ENCODE measurements around the gene NOL12. TPM values are rescaled to one million over a fixed set of nuclear protein-coding genes. Genes with fewer than 3 reads are reported as not detected.

The NOL12 gene
- total RNA-seq, 3 donors from 2014 or later (not counting 1 experiment from before 2014, with no cell fraction given) = 28.0 to 45.1 (median 39.0) TPM

DNA sequence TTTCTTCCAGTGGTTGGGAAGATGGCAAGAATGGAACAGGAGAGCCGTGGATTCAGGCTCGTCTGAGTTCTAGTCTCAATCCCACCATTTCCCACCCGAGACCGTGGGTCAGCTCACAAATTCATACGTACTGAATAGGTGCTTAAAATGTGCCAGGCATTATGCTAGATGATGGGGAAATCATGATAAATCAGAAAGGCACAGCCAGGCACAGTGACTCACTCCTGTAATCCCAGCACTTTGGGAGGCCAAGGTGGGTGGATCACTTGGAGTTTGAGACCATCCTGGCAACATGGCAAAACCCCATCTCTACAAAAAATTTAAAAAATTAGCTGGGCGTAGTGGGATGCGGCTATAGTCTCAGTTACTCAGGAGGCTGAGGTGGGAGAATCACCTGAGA lies 17.8 kb downstream of the NOL12 start:
- no peaks in the 10 kb centered on the region for H3K9me3 ChIP-seq (ENCODE audit: control insufficient read depth, insufficient read depth, low read length)
- no peaks in the 10 kb centered on the region for H3K36me3 Mint-ChIP-seq
- intact Hi-C loops (cut with micrococcal nuclease) = no loop called here
- no peak for DNase-seq
- H3K36me3 ChIP-seq (ENCODE audit: control insufficient read depth, insufficient read depth, low read length) = no peaks in the 10 kb centered on the region
- peaks cover 11 to 13% of the 10 kb centered on the region in 2 donors for H3K4me1 Mint-ChIP-seq
- H3K27ac ChIP-seq (ENCODE audit: low read length) = no peak overlapping the region
- peaks cover 20% of the 10 kb centered on the region for H3K4me1 ChIP-seq (ENCODE audit: control insufficient read depth, insufficient read depth, low read length)
- no peak overlapping the region for H3K4me3 Mint-ChIP-seq
- H3K27me3 Mint-ChIP-seq (ENCODE audit: low read depth in 2 of 2) = no peaks in the 10 kb centered on the region
- H3K27ac Mint-ChIP-seq = no peak overlapping the region
- WGBS (ENCODE audit: insufficient coverage) = 73% methylated on average over 5 of the region's 7 CpGs
- H3K27me3 ChIP-seq (ENCODE audit: control insufficient read depth, insufficient read depth, low read length) = no peaks in the 10 kb centered on the region
- H3K4me3 ChIP-seq (ENCODE audit: low read length) = no peak overlapping the region
- TF ChIP-seq CTCF (IDR thresholded peaks at IDR 0.05) = no peak
- ATAC-seq = no peak
- no peaks in the 10 kb centered on the region for H3K9me3 Mint-ChIP-seq

GRCh38 chr22:37704645-37705044 lies 18.5 kb downstream of the NOL12 start:
- no peak overlapping the region for H3K27ac Mint-ChIP-seq
- H3K4me3 ChIP-seq (ENCODE audit: low read length) = no peak overlapping the region
- H3K27ac ChIP-seq (ENCODE audit: low read length) = no peak overlapping the region
- no peaks in the 10 kb centered on the region for H3K36me3 Mint-ChIP-seq
- no peak for TF ChIP-seq CTCF (IDR thresholded peaks at IDR 0.05)
- H3K27me3 ChIP-seq (ENCODE audit: control insufficient read depth, insufficient read depth, low read length) = no peaks in the 10 kb centered on the region
- H3K4me3 Mint-ChIP-seq = no peak overlapping the region
- DNase-seq (no peak), ATAC-seq (no peak)
- no peaks in the 10 kb centered on the region for H3K36me3 ChIP-seq (ENCODE audit: control insufficient read depth, insufficient read depth, low read length)
- no peaks in the 10 kb centered on the region for H3K27me3 Mint-ChIP-seq (ENCODE audit: low read depth in 2 of 2)
- no peaks in the 10 kb centered on the region for H3K9me3 ChIP-seq (ENCODE audit: control insufficient read depth, insufficient read depth, low read length)
- peaks cover 20% of the 10 kb centered on the region for H3K4me1 ChIP-seq (ENCODE audit: control insufficient read depth, insufficient read depth, low read length)
- peaks cover 11 to 13% of the 10 kb centered on the region in 2 donors for H3K4me1 Mint-ChIP-seq
- no peaks in the 10 kb centered on the region for H3K9me3 Mint-ChIP-seq
- intact Hi-C loops (cut with micrococcal nuclease) = no loop called here
- 83% methylated on average over 3 of the region's 3 CpGs for WGBS (ENCODE audit: insufficient coverage)

DNA sequence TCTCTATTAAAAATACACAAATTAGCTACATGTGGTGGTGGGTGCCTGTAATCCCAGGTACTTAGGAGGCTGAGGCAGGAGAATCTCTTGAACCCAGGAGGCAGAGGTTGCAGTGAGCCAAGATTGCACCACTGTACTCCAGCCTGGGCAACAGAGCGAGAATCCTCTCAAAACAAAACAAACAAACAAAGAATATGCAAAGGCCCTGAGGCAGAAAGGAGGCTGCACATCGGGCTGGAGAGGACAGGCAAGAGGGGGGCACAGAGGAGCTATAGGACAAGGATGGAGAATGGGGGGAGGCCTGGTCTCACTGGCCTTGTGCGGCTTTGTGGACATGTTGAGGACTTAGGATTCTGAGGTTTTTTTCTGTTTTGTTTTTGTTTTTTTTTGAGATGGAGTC lies 19.1 kb downstream of the NOL12 start:
- 81% methylated on average over 2 of the region's 3 CpGs for WGBS (ENCODE audit: insufficient coverage)
- H3K27ac ChIP-seq (ENCODE audit: low read length) = no peak overlapping the region
- Mint-ChIP-seq H3K27me3 (ENCODE audit: low read depth in 2 of 2) (no peaks in the 10 kb centered on the region), H3K4me3 (no peak overlapping the region), H3K27ac (no peak overlapping the region), H3K9me3 (no peaks in the 10 kb centered on the region), H3K36me3 (no peaks in the 10 kb centered on the region), H3K4me1 (peaks cover 11 to 13% of the 10 kb centered on the region in 2 donors)
- H3K4me3 ChIP-seq (ENCODE audit: low read length) = no peak overlapping the region
- no peaks in the 10 kb centered on the region for H3K9me3 ChIP-seq (ENCODE audit: control insufficient read depth, insufficient read depth, low read length)
- no peak for TF ChIP-seq CTCF (IDR thresholded peaks at IDR 0.05)
- intact Hi-C loops (cut with micrococcal nuclease) = no loop called here
- no peaks in the 10 kb centered on the region for H3K36me3 ChIP-seq (ENCODE audit: control insufficient read depth, insufficient read depth, low read length)
- no peaks in the 10 kb centered on the region for H3K27me3 ChIP-seq (ENCODE audit: control insufficient read depth, insufficient read depth, low read length)
- H3K4me1 ChIP-seq (ENCODE audit: control insufficient read depth, insufficient read depth, low read length) = peaks cover 20% of the 10 kb centered on the region
- ATAC-seq (no peak), DNase-seq (no peak)
